Liver (tissue), 9 donors: ENCODE measurements around the gene SCYGR1. TPM values are rescaled to one million over a fixed set of nuclear protein-coding genes. Genes with fewer than 3 reads are reported as not detected.

Source experiments
- DNase-seq: peaks from one replicate; pipeline ENCODE4 v3.0.0-alpha.2; 2017; ENCODE audit warnings: low spot score
- H3K27ac ChIP-seq, 2 donors: one replicate each; pipeline ENCODE4 v1.7.0; 2013; ENCODE audit warnings: inconsistent platforms in 2 of 2, low read length in 2 of 2, control low read depth in 1 of 2, low read depth in 1 of 2, mild to moderate bottlenecking in 1 of 2
- H3K27me3 ChIP-seq, 4 donors: one replicate each; pipeline versions ENCODE4 v1.6.1 to v1.7.0; 2013; ENCODE audit warnings: low read length in 3 of 4, inconsistent platforms in 1 of 4, mild to moderate bottlenecking in 1 of 4, moderate library complexity in 1 of 4; ENCODE audit not compliant: control insufficient read depth in 4 of 4, insufficient read depth in 4 of 4
- H3K36me3 ChIP-seq, 4 donors: one replicate each; pipeline versions ENCODE4 v1.6.1 to v1.7.0; 2013; ENCODE audit warnings: low read length in 3 of 4, mild to moderate bottlenecking in 3 of 4, low read depth in 1 of 4, moderate library complexity in 1 of 4; ENCODE audit not compliant: control insufficient read depth in 4 of 4, insufficient read depth in 3 of 4
- H3K4me1 ChIP-seq, 4 donors: one replicate each; pipeline versions ENCODE4 v1.6.1 to v1.7.0; 2013; ENCODE audit warnings: low read length in 3 of 4, mild to moderate bottlenecking in 3 of 4, moderate library complexity in 1 of 4; ENCODE audit not compliant: control insufficient read depth in 4 of 4, insufficient read depth in 4 of 4
- H3K4me3 ChIP-seq, 3 donors: one replicate each; pipeline versions ENCODE4 v1.6.1 to v1.7.0; 2013; ENCODE audit warnings: low read length in 3 of 3, control low read depth in 1 of 3, low read depth in 1 of 3, mild to moderate bottlenecking in 1 of 3
- H3K9ac ChIP-seq, 2 donors: one replicate each; pipeline ENCODE4 v1.7.0; 2013; ENCODE audit warnings: low read length in 2 of 2, mild to moderate bottlenecking in 2 of 2, moderate library complexity in 2 of 2, control low read depth in 1 of 2, low read depth in 1 of 2
- H3K9me3 ChIP-seq, 4 donors: one replicate each; pipeline versions ENCODE4 v1.6.1 to v1.7.0; 2013; ENCODE audit warnings: low read length in 3 of 4; ENCODE audit not compliant: control insufficient read depth in 4 of 4
- EGR1 ChIP-seq, 2 donors: IDR thresholded peaks; 2 replicates each; pipeline ENCODE4 v1.6.1; 2016 to 2018; ENCODE audit warnings: antibody characterized with exemption in 2 of 2, low read depth in 2 of 2
- FOXA1 ChIP-seq: IDR thresholded peaks from 2 replicates; pipeline ENCODE4 v1.6.1; 2016; ENCODE audit warnings: antibody characterized with exemption
- FOXA2 ChIP-seq: IDR thresholded peaks from 2 replicates; pipeline ENCODE4 v1.6.1; 2016; ENCODE audit warnings: antibody characterized with exemption
- GABPA ChIP-seq, 2 donors: IDR thresholded peaks in 1 of 2; conservative IDR thresholded peaks in 1 of 2; 2 replicates each; pipeline ENCODE4 v1.6.1; 2016; ENCODE audit warnings: antibody characterized with exemption in 2 of 2, mild to moderate bottlenecking in 1 of 2, moderate library complexity in 1 of 2
- HNF4A ChIP-seq, 2 donors: conservative IDR thresholded peaks; 2 replicates each; pipeline ENCODE4 v1.6.1; 2016; ENCODE audit warnings: antibody characterized with exemption in 2 of 2, mild to moderate bottlenecking in 2 of 2
- HNF4G ChIP-seq: IDR thresholded peaks from 2 replicates; pipeline ENCODE4 v1.6.1; 2016; ENCODE audit warnings: antibody characterized with exemption
- JUND ChIP-seq, 2 donors: IDR thresholded peaks; 2 replicates each; pipeline ENCODE4 v1.6.1; 2016; ENCODE audit warnings: antibody characterized with exemption in 2 of 2
- MAX ChIP-seq: IDR thresholded peaks from 2 replicates; pipeline ENCODE4 v1.6.1; 2016; ENCODE audit warnings: antibody characterized with exemption
- NR2F2 ChIP-seq: IDR thresholded peaks from 2 replicates; pipeline ENCODE4 v1.6.1; 2016; ENCODE audit warnings: antibody characterized with exemption
- RAD21 ChIP-seq, 2 donors: IDR thresholded peaks; 2 replicates each; pipeline ENCODE4 v1.6.1; 2016; ENCODE audit warnings: antibody characterized with exemption in 2 of 2, mild to moderate bottlenecking in 2 of 2
- RXRA ChIP-seq, 2 donors: IDR thresholded peaks; 2 replicates each; pipeline ENCODE4 v1.6.1; 2017 to 2018; ENCODE audit warnings: antibody characterized with exemption in 2 of 2, mild to moderate bottlenecking in 1 of 2
- SP1 ChIP-seq: IDR thresholded peaks from 2 replicates; pipeline ENCODE4 v1.6.1; 2018; ENCODE audit warnings: antibody characterized with exemption, mild to moderate bottlenecking
- TAF1 ChIP-seq: conservative IDR thresholded peaks from 2 replicates; pipeline ENCODE4 v1.6.1; 2016; ENCODE audit warnings: antibody characterized with exemption, mild to moderate bottlenecking
- YY1 ChIP-seq: IDR thresholded peaks from 2 replicates; pipeline ENCODE4 v1.6.1; 2016; ENCODE audit warnings: antibody characterized with exemption, mild to moderate bottlenecking
- ZBTB33 ChIP-seq: IDR thresholded peaks from 2 replicates; pipeline ENCODE4 v1.6.1; 2016; ENCODE audit warnings: antibody characterized with exemption
- WGBS: extraction: QIAGEN DNeasy Blood & Tissue Kit; methylation state at CpG from one replicate; pipeline ENCODE4 v1.1.7; 2013; 5-methylcytosine and 5-hydroxymethylcytosine counted together
- polyA plus RNA-seq, 2 donors: library from polyadenylated mRNA; stranded (reverse) in 1 of 2; unstranded in 1 of 2; fragments of 200-250 nt in 1 of 2; fragments of >200 nt in 1 of 2; fragmentation: Nextera tagmentation in 1 of 2; extraction: Ambion mirVana in 1 of 2; gene quantifications; one replicate each; pipeline versions ENCODE4 v1.2.1 to v1.2.3, GENCODE V29; 2013 to 2015
- total RNA-seq, 2 donors: library from RNA; depleted of rRNA; stranded (reverse); fragments of >200 nt; gene quantifications; one replicate each; pipeline ENCODE4 v1.2.3, GENCODE V29; 2014
- TF ChIP-seq, protein P1 (sequence below): fragments of 150-350 bp; IDR thresholded peaks from 2 replicates; pipeline ENCODE4 v1.5.1; 2017; ENCODE audit warnings: improper control_type of control experiment, low read depth, low read length; ENCODE audit not compliant: missing input control
- TF ChIP-seq, protein P2 (sequence below): IDR thresholded peaks from 2 replicates; pipeline ENCODE4 v1.6.1; 2016; ENCODE audit warnings: antibody characterized with exemption
- TF ChIP-seq, protein P3 (sequence below): IDR thresholded peaks from 2 replicates; pipeline ENCODE4 v1.6.1; 2016; ENCODE audit warnings: antibody characterized with exemption, mild to moderate bottlenecking
- donor health status: healthy.
- donor health status: healthy.
- donor health status: healthy.
- donor health status: healthy.
- donor health status: healthy.

SCYGR1 gene
- total and polyA plus RNA-seq, 4 donors, result not detected

DNA sequence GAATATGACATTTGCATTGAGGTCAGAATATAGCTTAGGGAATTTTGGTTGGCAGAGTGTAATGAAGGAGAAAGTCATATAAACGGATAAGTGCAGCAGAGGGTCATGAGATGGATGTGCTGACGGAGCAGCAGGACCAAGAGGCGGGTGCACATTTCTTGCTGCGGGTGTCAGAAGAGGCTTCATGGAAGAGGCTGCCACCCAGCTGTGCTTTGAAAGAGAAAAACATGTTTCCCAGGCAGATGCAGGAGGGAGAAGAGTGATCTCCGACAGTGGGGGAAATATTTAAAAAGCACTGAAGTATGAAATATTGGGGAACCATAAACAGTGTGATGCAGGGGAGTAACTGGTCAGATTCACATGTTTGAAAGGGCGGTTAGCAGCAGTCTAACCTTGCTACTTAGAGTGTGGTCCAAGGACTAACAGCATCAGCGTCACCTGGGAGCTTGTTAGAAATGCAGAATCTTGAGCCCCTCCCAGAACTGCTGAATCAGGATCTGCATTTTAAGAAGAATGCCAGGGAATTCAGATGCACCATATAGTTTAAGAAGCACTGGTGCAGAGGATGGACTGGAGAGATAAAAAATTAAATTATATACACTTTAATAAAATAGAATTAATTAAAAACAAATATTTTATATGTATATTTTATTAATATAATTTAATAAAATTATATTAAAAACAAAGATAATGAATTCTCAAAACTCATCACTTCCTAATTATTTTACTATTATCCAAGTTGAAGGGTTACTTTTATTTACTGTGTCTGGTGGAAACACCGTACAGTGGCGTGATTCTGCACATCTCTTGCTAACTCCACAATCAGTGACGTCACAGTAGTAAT, 36.1 kb upstream of the SCYGR1 start:
- Histone ChIP-seq H3K36me3 (no peaks in the 10 kb centered on the region), H3K4me3 (no peak overlapping the region), H3K27ac (no peak overlapping the region), H3K27me3 (no peaks in the 10 kb centered on the region), H3K9me3 (no peaks in the 10 kb centered on the region), H3K4me1 (no peaks in the 10 kb centered on the region), H3K9ac (no peak overlapping the region)
- WGBS, result 87% methylated on average over 10 of the region's 10 CpGs
- no peak for DNase-seq
- TF ChIP-seq GABPA (IDR thresholded peaks at IDR 0.05 in 1 of 2, conservative IDR thresholded peaks at IDR 0.05 in 1 of 2) (no peak), FOXA2 (no peak), NR2F2 (no peak), HNF4G (no peak)

DNA sequence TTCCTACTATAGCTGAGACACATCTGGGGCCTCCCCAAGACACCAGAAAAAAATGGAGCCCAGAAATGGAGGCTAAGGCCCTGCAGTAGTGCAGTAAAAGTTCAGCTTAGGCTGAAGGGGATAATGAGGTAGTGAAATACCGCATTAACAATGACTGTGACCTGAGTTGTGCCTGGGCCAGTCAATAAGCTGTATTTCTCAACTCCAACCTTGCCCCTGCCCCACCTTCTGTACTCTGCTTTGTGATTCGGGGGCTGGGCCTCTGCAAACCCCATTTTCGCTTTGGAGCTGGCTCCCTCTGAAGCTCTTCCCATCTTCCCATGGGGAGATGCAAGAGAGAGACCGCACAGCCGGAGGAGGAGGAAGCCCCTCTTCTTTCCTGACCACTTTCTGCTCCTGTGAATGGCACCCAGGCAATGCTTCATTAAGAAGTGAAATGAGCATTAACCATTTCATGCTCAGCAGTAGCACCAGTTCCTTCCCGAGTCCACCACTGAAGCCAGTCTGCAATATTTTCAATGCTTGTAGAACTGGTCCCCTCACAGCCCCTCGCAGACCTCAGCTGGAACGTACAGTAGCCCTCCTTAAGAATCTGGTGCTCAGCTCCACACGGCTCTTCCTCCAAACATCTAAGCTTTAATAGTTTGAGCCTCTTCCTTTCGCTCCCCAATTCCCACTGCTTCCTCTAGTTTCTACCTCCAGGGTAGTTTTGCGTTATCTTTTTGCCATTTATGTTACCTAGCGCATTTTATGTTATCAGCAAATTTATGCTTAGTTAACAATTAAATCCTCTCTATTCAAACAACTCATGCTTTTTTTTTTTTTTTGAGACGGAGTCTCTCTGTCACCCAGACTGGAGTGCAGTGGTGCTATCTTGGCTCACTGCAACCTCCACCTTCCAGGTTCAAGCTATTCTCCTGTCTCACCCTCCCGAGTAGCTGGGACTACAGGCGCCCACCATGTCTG, 32.6 kb upstream of the SCYGR1 start:
- DNase-seq, result no peak
- H3K9ac ChIP-seq, result no peak overlapping the region
- no peaks in the 10 kb centered on the region for H3K9me3 ChIP-seq
- no peak overlapping the region for H3K27ac ChIP-seq
- H3K4me3 ChIP-seq, result no peak overlapping the region
- no peaks in the 10 kb centered on the region for H3K4me1 ChIP-seq
- TF ChIP-seq YY1, result no peak
- TF ChIP-seq FOXA1, result no peak
- TF ChIP-seq EGR1 (IDR thresholded peaks at IDR 0.05; ENCODE audit: low read depth in 2 of 2), result no peak
- TF ChIP-seq RAD21 (IDR thresholded peaks at IDR 0.05), result no peak
- no peak for TF ChIP-seq FOXA2
- TF ChIP-seq, protein P1, sequence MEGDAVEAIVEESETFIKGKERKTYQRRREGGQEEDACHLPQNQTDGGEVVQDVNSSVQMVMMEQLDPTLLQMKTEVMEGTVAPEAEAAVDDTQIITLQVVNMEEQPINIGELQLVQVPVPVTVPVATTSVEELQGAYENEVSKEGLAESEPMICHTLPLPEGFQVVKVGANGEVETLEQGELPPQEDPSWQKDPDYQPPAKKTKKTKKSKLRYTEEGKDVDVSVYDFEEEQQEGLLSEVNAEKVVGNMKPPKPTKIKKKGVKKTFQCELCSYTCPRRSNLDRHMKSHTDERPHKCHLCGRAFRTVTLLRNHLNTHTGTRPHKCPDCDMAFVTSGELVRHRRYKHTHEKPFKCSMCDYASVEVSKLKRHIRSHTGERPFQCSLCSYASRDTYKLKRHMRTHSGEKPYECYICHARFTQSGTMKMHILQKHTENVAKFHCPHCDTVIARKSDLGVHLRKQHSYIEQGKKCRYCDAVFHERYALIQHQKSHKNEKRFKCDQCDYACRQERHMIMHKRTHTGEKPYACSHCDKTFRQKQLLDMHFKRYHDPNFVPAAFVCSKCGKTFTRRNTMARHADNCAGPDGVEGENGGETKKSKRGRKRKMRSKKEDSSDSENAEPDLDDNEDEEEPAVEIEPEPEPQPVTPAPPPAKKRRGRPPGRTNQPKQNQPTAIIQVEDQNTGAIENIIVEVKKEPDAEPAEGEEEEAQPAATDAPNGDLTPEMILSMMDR, result no peak
- no peak for TF ChIP-seq RXRA (IDR thresholded peaks at IDR 0.05)
- TF ChIP-seq, protein P2, sequence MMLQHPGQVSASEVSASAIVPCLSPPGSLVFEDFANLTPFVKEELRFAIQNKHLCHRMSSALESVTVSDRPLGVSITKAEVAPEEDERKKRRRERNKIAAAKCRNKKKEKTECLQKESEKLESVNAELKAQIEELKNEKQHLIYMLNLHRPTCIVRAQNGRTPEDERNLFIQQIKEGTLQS, result no peak
- TF ChIP-seq MAX, result no peak
- TF ChIP-seq SP1, result no peak
- TF ChIP-seq TAF1, result no peak
- TF ChIP-seq HNF4A (conservative IDR thresholded peaks at IDR 0.05), result no peak
- TF ChIP-seq HNF4G, result no peak
- no peak for TF ChIP-seq ZBTB33
- no peak for TF ChIP-seq NR2F2
- no peak for TF ChIP-seq JUND (IDR thresholded peaks at IDR 0.05)
- no peak for TF ChIP-seq GABPA (IDR thresholded peaks at IDR 0.05 in 1 of 2, conservative IDR thresholded peaks at IDR 0.05 in 1 of 2)
- TF ChIP-seq, protein P3, sequence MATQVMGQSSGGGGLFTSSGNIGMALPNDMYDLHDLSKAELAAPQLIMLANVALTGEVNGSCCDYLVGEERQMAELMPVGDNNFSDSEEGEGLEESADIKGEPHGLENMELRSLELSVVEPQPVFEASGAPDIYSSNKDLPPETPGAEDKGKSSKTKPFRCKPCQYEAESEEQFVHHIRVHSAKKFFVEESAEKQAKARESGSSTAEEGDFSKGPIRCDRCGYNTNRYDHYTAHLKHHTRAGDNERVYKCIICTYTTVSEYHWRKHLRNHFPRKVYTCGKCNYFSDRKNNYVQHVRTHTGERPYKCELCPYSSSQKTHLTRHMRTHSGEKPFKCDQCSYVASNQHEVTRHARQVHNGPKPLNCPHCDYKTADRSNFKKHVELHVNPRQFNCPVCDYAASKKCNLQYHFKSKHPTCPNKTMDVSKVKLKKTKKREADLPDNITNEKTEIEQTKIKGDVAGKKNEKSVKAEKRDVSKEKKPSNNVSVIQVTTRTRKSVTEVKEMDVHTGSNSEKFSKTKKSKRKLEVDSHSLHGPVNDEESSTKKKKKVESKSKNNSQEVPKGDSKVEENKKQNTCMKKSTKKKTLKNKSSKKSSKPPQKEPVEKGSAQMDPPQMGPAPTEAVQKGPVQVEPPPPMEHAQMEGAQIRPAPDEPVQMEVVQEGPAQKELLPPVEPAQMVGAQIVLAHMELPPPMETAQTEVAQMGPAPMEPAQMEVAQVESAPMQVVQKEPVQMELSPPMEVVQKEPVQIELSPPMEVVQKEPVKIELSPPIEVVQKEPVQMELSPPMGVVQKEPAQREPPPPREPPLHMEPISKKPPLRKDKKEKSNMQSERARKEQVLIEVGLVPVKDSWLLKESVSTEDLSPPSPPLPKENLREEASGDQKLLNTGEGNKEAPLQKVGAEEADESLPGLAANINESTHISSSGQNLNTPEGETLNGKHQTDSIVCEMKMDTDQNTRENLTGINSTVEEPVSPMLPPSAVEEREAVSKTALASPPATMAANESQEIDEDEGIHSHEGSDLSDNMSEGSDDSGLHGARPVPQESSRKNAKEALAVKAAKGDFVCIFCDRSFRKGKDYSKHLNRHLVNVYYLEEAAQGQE, result no peak
- no peaks in the 10 kb centered on the region for H3K27me3 ChIP-seq
- 84% methylated on average over 15 of the region's 15 CpGs for WGBS
- no peaks in the 10 kb centered on the region for H3K36me3 ChIP-seq
